Measurements from ENCODE around the gene ZMYM2. TPM values are rescaled to one million over a fixed set of nuclear protein-coding genes. Genes with fewer than 3 reads are reported as not detected.
"Not testable (repeated sequence)": the region's sequence is repeated elsewhere in the genome, so short reads cannot be mapped to it uniquely, and the experiment has no call there.

Gene ZMYM2
- total RNA-seq, 2 donors from 2014 or later = 49.0 to 55.4 TPM

DNA sequence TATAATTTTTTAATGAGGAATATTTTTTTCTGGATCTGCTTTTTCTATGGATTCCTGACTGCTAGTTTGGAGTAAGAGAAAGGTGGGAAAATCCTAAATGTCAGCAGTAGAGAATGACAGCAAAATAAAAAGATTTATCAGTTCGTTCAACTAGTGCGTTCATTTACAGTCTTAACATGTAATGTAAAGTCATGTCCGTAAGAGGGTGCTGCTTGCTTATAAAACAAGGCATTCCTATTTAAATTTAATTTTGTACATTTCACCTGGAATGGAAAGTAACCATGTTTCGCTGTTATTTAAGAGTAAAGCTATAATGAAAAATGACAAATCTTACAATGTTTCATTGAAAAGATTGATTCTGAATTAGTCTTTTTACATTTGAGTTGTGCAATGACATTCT, 76.6 kb downstream of the ZMYM2 start:
- no peak for ATAC-seq
- intact Hi-C loops (cut with DNase I) = no loop called here

DNA sequence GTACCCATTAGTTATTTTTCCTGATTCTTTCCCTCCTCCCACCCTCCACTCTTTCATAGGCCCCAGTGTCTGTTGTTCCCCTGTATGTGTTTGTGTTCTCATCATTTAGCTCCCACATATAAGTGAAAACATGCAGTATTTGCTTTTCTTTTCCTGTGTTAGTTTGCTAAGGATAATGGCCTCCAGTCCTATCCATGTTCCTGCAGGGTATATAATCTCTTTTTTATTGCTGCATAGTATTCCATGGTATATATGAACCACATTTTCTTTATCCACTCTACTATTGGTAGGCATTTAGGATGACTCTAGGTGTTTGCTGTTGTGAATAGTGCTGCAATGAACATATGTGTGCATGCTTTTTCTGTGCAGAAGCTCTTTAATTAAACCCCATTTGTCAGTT, 79.4 kb downstream of the ZMYM2 start:
- intact Hi-C loops (cut with DNase I) = no loop called here
- no peak for ATAC-seq
- no peak for DNase-seq

More for the DNA sequence above, 76.6 kb downstream of the ZMYM2 start:
- no peak for DNase-seq

DNA sequence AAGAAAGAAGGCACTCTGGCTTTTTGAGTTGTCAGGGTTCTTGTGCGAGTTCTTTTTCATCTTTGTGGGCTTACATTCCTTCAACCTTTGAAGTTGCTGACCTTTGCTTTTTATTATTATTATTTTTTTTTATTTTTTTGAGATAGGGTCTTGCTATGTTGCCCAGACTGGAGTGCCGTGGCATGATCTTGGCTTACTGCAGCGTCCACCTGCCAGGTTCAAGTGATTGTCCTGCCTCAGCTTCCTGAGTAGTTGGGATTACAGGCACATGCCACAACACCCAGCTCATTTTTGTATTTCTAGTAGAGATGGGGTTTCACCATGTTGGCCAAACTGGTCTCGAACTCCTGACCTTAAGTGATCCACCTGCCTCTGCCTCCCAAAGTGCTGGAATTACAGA, 84.1 kb downstream of the ZMYM2 start:
- intact Hi-C loops (cut with DNase I); ATAC-seq; DNase-seq: not testable (repeated sequence)

DNA sequence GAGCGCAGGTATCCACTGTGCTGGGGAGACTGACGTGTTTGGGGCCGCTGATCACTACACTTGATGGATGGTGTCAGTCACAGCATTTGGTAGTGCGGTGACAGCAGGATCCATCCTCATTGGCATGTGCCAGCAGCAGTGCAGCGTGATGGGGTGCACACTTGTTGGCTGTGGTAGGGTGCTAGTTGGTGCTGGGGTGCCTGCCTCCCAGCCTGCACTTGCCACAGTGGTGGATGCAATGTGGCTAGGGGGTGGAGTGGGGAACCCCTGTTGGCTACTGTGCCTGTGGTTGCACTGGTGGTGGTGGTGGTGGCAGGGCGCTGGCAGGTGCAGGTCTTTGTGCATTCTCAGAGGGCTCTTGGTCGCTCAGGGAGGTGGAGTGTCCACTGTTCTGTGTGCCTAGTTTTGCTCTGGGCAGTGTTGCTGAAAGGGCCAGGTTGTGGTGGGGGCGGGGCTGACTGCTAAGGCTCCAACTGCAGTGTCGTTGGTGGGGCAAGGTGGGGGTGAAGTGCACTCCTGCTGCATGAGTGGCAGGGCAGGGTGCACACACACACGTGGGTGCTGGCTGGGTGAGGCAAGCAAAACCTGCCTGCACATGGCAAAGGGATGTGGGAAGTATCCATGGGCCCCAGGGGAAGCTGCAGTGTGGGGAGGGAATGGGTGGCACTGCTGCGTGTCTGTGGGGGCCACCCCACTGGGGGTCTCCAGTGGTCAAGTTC, 84.8 kb downstream of the ZMYM2 start:
- DNase-seq (no peak), ATAC-seq (peak; percentile 21 to 30)
- intact Hi-C loops (cut with DNase I) = no loop called here

DNA sequence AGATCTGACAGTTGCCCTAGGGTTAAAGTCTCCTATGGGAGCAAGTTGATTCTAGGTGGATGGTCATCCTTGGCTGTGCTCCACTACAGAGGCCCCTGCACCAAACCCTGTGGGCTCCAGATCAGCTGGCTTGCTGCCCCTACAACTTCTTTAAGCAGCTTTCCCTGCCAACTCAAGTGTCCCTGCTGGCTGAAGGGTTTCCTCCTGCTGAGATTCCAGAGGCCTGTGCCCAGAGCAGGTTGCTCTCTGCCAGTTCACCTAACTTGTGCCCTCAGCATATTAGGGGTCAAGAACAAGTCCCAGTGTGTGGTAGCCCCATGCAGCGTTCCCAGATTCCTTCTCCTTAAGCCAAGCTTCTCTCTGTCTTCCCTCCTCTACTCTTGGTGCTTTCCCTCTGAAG, 85.6 kb downstream of the ZMYM2 start:
- ATAC-seq (peak in 1 of 2 donors; percentile 33), DNase-seq (no peak)
- intact Hi-C loops (cut with DNase I) = no loop called here

DNA sequence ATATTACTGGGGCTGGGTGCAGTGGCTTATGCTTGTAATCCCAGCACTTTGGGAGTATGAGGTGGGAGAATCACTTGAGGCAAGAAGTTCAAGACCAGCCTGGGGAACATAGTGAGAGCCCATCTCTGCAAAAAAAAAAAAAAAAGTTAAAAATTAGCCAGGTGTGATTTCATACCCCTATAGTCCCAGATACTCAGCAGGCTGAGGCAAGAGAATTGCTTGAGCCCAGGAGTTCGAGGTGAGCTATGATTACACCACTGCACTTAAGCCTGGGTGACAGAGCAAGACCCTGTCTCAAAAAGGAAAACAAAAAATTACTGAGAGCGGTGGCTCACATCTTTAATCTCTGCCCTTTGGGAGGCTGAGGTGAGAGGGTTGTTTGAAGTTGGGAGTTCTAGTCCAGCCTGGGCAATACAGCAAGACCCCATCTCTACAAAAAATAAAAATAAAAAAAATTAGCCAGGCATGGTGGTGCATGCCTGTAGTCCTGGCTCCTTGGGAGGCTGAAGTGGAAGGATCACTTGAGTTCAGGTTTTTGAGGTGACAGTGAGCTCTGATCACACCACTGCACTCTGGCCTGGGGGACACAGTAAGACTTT, 87.5 kb downstream of the ZMYM2 start:
- no peak for ATAC-seq
- intact Hi-C loops (cut with DNase I) = no loop called here
- DNase-seq = no peak

DNA sequence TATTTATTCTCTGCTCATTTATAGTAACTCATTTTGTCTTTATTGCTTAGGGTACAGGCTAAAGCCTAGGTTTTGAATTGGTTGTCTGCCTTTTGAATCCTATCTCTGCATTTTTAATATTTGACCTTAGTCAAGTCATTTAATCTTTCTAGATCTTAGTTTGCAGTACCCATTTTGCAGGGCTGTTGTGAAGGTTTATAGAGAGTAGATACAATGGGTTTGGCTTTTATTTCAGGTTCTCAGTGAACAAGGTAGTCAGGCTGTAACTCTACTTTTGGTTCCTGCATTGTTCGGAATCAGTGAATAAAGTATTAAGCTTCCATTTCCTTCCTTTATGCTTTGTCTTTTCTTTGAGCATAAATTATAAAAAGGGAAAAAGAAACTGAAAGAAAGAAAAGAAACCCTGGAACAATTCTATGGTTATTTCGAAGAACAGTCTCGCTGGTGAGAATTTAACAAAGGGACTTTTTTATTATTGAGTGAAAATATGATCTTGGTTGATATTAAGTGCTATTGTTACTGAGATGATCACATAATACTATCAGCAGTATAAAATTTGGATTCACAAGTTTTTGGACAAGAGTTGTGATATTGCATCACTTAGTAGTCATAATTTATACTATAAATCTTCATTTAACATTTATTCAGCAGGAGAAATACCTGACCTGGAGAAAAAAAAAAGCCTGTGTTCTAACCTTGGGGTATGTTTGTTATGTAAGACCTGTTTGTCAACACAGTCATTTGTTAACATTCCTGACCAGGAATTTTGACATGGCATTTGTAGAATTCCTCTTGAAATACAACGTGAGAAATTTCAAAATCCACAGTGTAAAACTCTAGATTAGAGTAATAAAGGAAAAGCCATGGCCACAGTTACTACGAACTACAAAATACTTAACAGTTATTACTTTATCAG, 91.3 kb downstream of the ZMYM2 start:
- intact Hi-C loops (cut with DNase I) = no loop called here

DNA sequence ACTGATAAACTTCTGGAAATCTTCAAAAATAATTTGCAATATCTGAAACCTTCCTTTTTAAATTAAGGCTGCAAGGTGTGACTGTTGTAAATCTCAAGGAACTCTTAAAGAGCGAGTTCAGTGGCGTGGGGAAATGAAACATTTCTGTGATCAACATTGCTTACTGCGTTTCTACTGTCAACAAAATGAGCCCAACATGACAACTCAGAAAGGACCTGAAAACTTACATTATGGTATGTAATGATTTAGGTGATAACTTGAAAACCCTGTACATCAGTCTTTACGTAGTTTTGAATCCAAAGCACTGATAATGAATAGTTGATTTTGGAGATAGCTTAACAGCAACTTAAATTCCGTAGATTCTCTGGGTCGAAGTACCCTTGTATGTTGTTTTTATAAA, 92.8 kb downstream of the ZMYM2 start:
- ATAC-seq (no peak), DNase-seq (no peak)
- intact Hi-C loops (cut with DNase I) = no loop called here

More for the DNA sequence above, 91.3 kb downstream of the ZMYM2 start:
- ATAC-seq = no peak
- no peak for DNase-seq

DNA sequence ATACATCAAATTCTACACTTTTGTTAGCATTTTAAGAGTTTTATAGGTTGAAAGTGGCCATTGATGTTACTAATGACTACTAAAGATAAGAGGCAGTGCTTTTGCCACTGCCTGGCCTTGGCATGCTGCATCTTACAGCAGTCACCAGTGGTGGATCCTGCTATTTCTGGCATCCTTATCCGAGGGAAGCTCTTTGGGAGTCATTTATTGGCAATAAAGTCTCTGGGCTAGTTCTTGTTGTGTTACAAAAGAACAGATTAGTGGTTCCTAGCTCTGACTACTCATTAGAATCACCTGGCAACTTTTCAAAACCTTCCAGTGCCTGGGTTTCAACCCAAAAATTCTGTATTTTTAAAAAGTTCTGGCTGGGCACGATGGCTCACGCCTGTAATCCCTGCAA, 94.5 kb downstream of the ZMYM2 start:
- intact Hi-C loops (cut with DNase I) = no loop called here
- DNase-seq = no peak

DNA sequence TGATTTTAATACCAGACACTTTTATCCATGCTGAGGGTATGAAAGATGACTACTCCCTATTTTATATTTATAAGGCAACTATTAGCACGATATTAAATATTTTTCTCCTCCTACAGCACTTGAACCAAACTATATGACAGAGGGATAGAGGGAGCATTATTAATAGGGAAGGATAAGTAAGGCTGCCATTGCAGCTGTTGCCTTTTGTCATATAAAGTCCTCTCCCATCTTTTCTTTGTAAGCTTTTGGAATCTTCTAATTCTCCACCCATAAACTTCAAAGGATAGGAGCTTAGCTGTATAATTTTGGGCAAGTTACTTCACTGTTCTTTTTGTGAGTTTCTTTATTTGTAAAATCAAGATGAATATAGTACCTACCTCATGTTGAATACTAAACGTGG, 95.4 kb downstream of the ZMYM2 start:
- ATAC-seq (no peak), DNase-seq (no peak)
- intact Hi-C loops (cut with DNase I) = no loop called here

More for the DNA sequence above, 94.5 kb downstream of the ZMYM2 start:
- peak; percentile 82 to 91 for ATAC-seq

DNA sequence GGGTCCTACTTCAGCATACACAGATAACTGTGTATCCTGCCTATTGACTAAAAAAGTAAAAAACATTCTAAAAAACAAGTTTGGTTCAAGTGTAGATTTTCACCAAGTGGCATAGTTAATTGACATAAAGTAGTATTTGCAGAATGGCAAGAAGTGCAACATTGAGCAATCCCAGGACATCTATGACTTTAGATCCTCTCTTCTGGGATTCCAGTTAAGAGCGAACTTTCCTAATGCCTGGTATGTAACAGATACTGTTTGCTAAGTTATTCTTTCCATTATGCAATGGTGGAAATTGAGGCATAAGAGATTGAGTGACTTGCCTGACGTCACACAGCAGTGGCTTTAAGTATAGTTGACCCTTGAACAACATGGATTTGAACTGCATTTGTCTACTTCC, 96.1 kb downstream of the ZMYM2 start:
- ATAC-seq = no peak
- no peak for DNase-seq
- intact Hi-C loops (cut with DNase I) = no loop called here

DNA sequence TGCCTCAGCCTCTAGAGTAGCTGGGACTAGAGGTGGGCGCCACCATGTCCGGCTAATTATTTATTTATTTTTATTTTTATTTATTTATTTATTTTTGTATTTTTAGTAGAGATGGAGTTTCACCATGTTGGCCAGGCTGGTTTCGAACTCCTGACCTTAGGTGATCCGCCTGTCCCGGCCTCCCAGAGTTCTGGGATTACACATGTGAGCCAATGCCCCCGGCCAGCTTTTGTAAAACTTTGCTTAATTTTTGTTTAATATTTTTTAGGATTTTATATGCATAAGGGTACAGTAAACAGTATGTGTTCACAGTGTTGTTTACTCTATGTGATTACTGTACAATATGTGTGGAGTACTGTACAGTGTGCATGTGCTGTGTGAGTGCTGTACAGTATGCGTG, 98.7 kb downstream of the ZMYM2 start:
- intact Hi-C loops (cut with DNase I) = no loop called here

DNA sequence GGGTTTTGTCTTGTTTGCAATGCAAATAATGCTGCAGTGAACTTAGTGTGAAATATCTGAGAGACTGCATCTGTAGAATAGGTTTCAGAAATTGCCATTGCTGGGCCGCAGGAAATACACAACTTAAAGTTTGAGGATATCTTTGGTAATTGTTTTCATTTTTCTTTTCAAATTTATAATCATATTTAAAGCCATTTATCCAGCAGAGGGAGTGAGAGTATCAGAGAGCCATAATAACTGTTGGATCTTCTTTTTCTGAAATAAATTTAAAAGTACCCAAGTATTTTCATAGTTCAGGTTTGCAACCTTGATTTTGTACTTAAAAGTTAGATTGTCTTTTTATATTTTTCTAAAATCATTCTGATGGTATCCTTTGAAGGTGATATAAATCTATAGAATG, 99.4 kb downstream of the ZMYM2 start:
- DNase-seq = no peak
- ATAC-seq = no peak
- intact Hi-C loops (cut with DNase I) = no loop called here

More for the DNA sequence above, 98.7 kb downstream of the ZMYM2 start:
- DNase-seq (no peak), ATAC-seq (no peak)

DNA sequence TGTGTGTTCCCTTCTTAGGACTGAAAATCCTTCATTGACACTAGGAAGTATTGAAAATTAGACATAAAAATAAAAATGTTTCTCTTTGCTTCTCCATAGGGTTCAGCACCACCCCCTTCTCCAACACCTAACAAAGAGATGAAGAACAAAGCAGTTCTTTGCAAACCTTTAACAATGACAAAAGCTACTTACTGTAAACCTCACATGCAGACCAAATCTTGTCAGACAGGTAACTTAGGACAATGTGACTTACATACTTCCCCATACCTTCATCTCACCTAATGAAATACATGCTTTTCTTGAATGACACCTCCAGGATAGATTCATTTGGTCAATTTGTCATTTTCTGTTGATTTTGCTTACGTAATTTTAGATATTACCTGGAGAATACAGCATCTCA, 99.9 kb downstream of the ZMYM2 start:
- intact Hi-C loops (cut with DNase I) = no loop called here
- ATAC-seq (no peak), DNase-seq (no peak)

DNA sequence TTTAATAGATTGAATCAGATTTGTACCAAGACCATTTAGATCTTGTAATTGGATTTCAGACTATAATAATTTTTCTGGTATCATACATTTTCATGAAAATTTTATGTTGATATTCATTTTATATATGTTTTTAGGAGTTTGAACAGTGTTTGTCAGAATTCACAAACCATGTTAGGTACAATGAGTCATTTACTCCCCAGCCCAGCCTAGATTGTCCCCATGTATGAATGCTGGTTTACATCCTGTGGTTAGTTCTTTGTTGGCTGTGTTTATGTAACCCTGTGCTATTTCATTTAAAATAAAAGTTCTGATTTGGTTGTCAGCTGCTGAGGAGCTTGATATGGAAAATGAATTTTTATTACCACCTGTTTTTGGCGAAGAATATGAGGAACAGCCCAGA, 105.6 kb downstream of the ZMYM2 start:
- no peak for DNase-seq
- intact Hi-C loops (cut with DNase I) = loop anchor here in 1 of 2 donors (10.0 kb wide), 1 partner anchor 101 kb away; the partner anchor contains the start of gene GJA3
- no peak for ATAC-seq

DNA sequence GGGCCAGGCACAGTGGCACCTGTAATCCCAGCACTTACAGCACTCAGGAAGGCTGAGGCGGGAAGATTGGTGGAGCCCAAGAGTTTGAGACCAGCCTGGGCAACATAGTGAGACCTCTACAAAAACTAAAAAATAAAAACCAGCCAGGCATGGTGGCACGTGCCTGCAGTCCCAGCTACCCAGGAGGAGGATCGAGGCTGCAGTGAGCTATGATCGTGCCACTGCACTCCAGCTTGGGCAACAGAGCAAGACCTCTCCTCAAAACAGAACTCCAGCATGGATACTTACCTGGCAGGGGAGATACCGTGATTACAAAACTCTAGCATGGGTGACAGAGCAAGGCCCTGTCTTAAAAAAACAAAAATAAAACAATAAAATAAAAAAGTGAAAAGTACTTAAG, 107.0 kb downstream of the ZMYM2 start:
- intact Hi-C loops (cut with DNase I) = loop anchor here in 1 of 2 donors (10.0 kb wide), 1 partner anchor 99 kb away; the partner anchor contains the start of gene GJA3
- DNase-seq = no peak
- no peak for ATAC-seq

DNA sequence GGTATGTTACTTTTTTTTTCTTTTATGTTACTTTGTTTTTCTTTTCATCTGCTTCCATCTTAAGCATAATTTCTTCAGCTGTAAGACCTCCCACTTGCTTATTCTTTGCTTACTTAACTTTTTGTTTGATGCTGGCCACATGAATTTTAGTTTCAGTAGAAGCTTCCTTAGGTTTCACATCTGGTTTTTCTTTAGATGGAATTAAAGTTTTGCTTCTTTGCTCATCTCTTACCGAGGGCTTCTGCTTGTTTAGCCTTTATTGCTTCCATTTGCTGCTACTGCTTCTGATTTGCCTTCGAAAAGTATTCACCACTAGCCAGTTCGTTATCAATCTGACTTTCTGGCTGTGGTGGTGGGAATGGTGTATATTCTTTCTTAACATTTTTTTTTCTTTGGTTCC, 111.4 kb downstream of the ZMYM2 start:
- intact Hi-C loops (cut with DNase I) = loop anchor here in 1 of 2 donors (10.0 kb wide), 1 partner anchor 95 kb away; the partner anchor contains the start of gene GJA3
- DNase-seq (no peak), ATAC-seq (no peak)

DNA sequence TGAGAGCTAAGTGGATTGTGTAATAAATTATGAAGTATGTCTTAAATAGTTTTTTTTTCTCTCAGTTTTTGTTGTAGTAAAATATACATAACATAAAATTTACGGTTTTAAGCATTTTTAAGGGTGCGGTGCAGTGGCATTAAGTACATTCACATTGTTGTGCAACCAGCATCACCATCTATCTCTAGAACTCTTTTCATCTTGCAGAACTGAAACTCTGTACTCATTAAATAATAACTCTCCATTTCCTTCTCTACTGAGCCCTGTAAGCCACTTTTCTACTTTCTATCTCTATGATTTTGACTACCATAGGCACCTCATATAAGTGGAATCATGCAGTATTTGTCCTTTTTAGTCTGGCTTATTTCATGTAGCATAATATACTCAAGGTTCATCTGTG, 115.2 kb downstream of the ZMYM2 start:
- ATAC-seq (peak in 1 of 2 donors; percentile 24), DNase-seq (no peak)
- intact Hi-C loops (cut with DNase I) = no loop called here

DNA sequence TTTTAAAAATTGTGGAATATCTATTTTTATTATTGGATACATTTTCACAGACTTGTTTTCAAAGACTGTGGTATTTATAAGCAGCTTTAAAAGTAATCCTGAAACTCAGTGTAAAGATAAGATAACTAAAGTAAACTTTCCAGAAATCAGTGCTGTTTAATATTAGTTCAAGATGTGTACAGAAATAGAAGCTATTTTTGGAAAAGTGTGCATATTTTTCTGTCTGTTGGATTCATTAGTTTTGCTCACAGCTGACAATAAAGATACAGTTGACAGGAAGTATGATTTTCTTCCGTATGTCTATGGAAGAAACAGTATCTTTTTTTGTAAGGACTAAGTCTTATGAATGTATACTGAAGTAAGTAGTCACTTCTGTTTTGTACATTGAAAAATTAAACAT, 116.4 kb downstream of the ZMYM2 start:
- ATAC-seq = no peak
- intact Hi-C loops (cut with DNase I) = no loop called here
- DNase-seq = no peak

DNA sequence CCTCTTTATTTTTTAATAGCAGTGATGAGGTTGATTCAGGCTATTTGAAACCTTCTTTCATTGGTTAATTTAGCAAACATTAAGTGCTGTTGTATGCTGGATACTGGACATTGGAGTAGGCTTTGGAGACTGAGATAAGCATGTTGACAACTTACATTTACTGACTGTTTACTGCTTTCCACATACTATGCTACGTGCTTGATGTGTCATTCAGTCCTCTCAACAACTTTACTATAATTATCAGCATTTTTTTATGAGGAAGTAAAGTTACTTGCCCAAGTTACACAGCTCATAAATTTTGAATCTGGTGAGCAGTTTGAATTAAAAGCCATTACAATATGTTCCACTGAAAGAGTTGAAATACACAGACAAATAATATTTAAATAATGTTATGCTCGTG, 118.6 kb downstream of the ZMYM2 start:
- ATAC-seq = no peak
- no peak for DNase-seq
- intact Hi-C loops (cut with DNase I) = no loop called here
